Neural progenitor cell (in vitro differentiated cells): ENCODE data around the gene C14orf93.

ENCODE experiments used
- CTCF ChIP-seq: fragments of 200-600 bp; sonication (generic); IDR thresholded peaks from 2 replicates; pipeline ENCODE4 v1.5.1; 2017; ENCODE audit warnings: antibody characterized with exemption, mild to moderate bottlenecking
- EZH2 ChIP-seq: fragments of 200-600 bp; sonication (generic); IDR thresholded peaks from 2 replicates; pipeline ENCODE4 v1.6.1; 2017; ENCODE audit warnings: antibody characterized with exemption, mild to moderate bottlenecking, moderate library complexity
- EZH2phosphoT487 ChIP-seq: fragments of 200-600 bp; sonication (generic); IDR thresholded peaks from 2 replicates; pipeline ENCODE4 v1.6.1; 2017; ENCODE audit warnings: antibody characterized with exemption

- no peak for TF ChIP-seq CTCF
- no peak for TF ChIP-seq EZH2phosphoT487
- TF ChIP-seq EZH2, result no peak
These were observed 33.2 kb upstream of the C14orf93 start for GRCh38 chr14:23043145-23043544.
